SK-N-SH (cell line): Measurements from ENCODE around the gene TOM1L2. TPM values are rescaled to one million over a fixed set of nuclear protein-coding genes. Genes with fewer than 3 reads are reported as not detected.

ENCODE experiments used
- CTCF ChIA-PET: fragments of 300-600, 350-600 bp; formaldehyde crosslinking; extraction: SDS; loops from one replicate; lab custom pipeline; 2021; lab: Yijun Ruan, JAX
- POLR2A ChIA-PET: fragments of 350-600 bp; sonication (Branson Sonifier 250); formaldehyde crosslinking; extraction: SDS; loops from one replicate; lab custom pipeline; 2020; ENCODE audit warnings: antibody characterized with exemption, inconsistent platforms; lab: Yijun Ruan, JAX
- DNase-seq: peaks from one replicate; pipeline ENCODE4 v3.0.0; 2012
- H2AFZ ChIP-seq: fragments of 200-600 bp; sonication (generic); 2 replicates; pipeline ENCODE4 v1.8.1; 2016; ENCODE audit warnings: antibody characterized with exemption, mild to moderate bottlenecking, low read depth
- H3F3A ChIP-seq: fragments of 200-600 bp; sonication (generic); replicated peaks from 2 replicates; pipeline ENCODE3; 2016; ENCODE audit warnings: antibody characterized with exemption, mild to moderate bottlenecking; ENCODE audit not compliant: insufficient read depth
- H3K27ac ChIP-seq, 2 experiments: fragments of 200-500 bp in 1 of 2; fragments of 200-600 bp in 1 of 2; sonication (Bioruptor generic) in 1 of 2; sonication (generic), shearing (Covaris generic) in 1 of 2; 2 replicates each; pipeline versions ENCODE4 v1.5.1 to v1.6.1; 2014 to 2016; ENCODE audit warnings: low read depth in 2 of 2, inconsistent platforms in 1 of 2, low read length in 1 of 2, mild to moderate bottlenecking in 1 of 2, mixed read lengths in 1 of 2
- H3K27me3 ChIP-seq: fragments of 200-600 bp; sonication (generic), shearing (Covaris generic); 2 replicates; pipeline ENCODE4 v1.6.1; 2016; ENCODE audit warnings: mixed run types; ENCODE audit not compliant: insufficient read depth
- H3K36me3 ChIP-seq, 2 experiments: fragments of 200-500 bp in 1 of 2; fragments of 200-600 bp in 1 of 2; sonication (Bioruptor generic) in 1 of 2; sonication (generic) in 1 of 2; replicated peaks in 1 of 2; 2 replicates each; pipeline versions ENCODE3 to v1.5.1; 2014 to 2016; ENCODE audit warnings: low read length in 1 of 2, mild to moderate bottlenecking in 1 of 2; ENCODE audit not compliant: insufficient read depth in 2 of 2, control insufficient read depth in 1 of 2
- H3K4me1 ChIP-seq, 2 experiments: fragments of 200-500 bp in 1 of 2; fragments of 200-600 bp in 1 of 2; sonication (Bioruptor generic) in 1 of 2; sonication (generic), shearing (Covaris generic) in 1 of 2; 2 replicates each; pipeline versions ENCODE4 v1.5.1 to v1.6.1; 2014 to 2016; ENCODE audit warnings: low read depth in 1 of 2, low read length in 1 of 2, mixed run types in 1 of 2; ENCODE audit not compliant: insufficient read depth in 2 of 2, control insufficient read depth in 1 of 2
- H3K4me2 ChIP-seq: fragments of 200-600 bp; sonication (generic), shearing (Covaris generic); 2 replicates; pipeline ENCODE4 v1.6.1; 2017; ENCODE audit warnings: mixed run types
- H3K4me3 ChIP-seq, 2 experiments: fragments of 200-500 bp in 1 of 2; fragments of 200-600 bp in 1 of 2; sonication (Bioruptor generic) in 1 of 2; sonication (generic), shearing (Covaris generic) in 1 of 2; 2 replicates each; pipeline versions ENCODE4 v1.5.1 to v1.8.1; 2014 to 2016; ENCODE audit warnings: low read depth in 2 of 2, inconsistent platforms in 1 of 2, low read length in 1 of 2, mild to moderate bottlenecking in 1 of 2, mixed read lengths in 1 of 2, moderate library complexity in 1 of 2
- H3K79me2 ChIP-seq: fragments of 200-600 bp; sonication (generic); 2 replicates; pipeline ENCODE4 v1.8.1; 2017; ENCODE audit warnings: mild to moderate bottlenecking; ENCODE audit not compliant: insufficient read depth
- H3K9ac ChIP-seq: fragments of 200-600 bp; sonication (generic); 2 replicates; pipeline ENCODE4 v1.6.1; 2017; ENCODE audit warnings: mixed run types
- H3K9me2 ChIP-seq: fragments of 200-600 bp; sonication (generic); 2 replicates; pipeline ENCODE4 v1.6.1; 2017; ENCODE audit warnings: mixed run types
- H3K9me3 ChIP-seq: fragments of 200-600 bp; sonication (generic); 2 replicates; pipeline ENCODE4 v1.6.1; 2017; ENCODE audit warnings: mixed run types, mild to moderate bottlenecking, moderate library complexity
- H4K20me1 ChIP-seq: fragments of 200-600 bp; sonication (generic); 2 replicates; pipeline ENCODE4 v1.6.1; 2017; ENCODE audit warnings: mild to moderate bottlenecking, mixed run types; ENCODE audit not compliant: insufficient read depth
- CHD2 ChIP-seq: fragments of 150-350 bp; IDR thresholded peaks from 2 replicates; pipeline ENCODE4 v1.6.1; 2018; ENCODE audit warnings: low read length; ENCODE audit not compliant: partially characterized antibody
- FOSL2 ChIP-seq: IDR thresholded peaks from 2 replicates; pipeline ENCODE4 v1.4.0; 2012; ENCODE audit warnings: low read depth, mild to moderate bottlenecking, moderate library complexity, borderline replicate concordance
- FOXJ3 ChIP-seq: sonication (generic); formaldehyde crosslinking; IDR thresholded peaks from 2 replicates; pipeline ENCODE4 v1.5.1; 2020; ENCODE audit warnings: mild to moderate bottlenecking, missing genetic modification reagents
- FOXM1 ChIP-seq: IDR thresholded peaks from 2 replicates; pipeline ENCODE4 v1.4.0; 2012; ENCODE audit warnings: low read depth, mild to moderate bottlenecking
- GABPA ChIP-seq: IDR thresholded peaks from 2 replicates; pipeline ENCODE4 v1.4.0; 2012; ENCODE audit warnings: low read depth, mild to moderate bottlenecking
- GATA2 ChIP-seq: sonication (generic); formaldehyde crosslinking; IDR thresholded peaks from 2 replicates; pipeline ENCODE4 v1.5.0; 2020; ENCODE audit warnings: mild to moderate bottlenecking, missing genetic modification reagents
- JUND ChIP-seq: IDR thresholded peaks from 2 replicates; pipeline ENCODE4 v1.4.0; 2012
- MXI1 ChIP-seq: IDR thresholded peaks from 2 replicates; pipeline ENCODE4 v1.6.1; 2012; ENCODE audit warnings: mild to moderate bottlenecking, low read depth, low read length, improper control_type of control experiment
- NRF1 ChIP-seq: IDR thresholded peaks from 2 replicates; pipeline ENCODE4 v1.6.1; 2012; ENCODE audit warnings: low read depth, mild to moderate bottlenecking, low read length
- POLR2AphosphoS5 ChIP-seq: IDR thresholded peaks from 2 replicates; pipeline ENCODE4 v1.6.1; 2012; ENCODE audit warnings: low read depth, low read length
- RCOR1 ChIP-seq: fragments of 150-350 bp; IDR thresholded peaks from 2 replicates; pipeline ENCODE4 v1.6.1; 2017; ENCODE audit warnings: antibody characterized with exemption, low read length
- RFX5 ChIP-seq: IDR thresholded peaks from 2 replicates; pipeline ENCODE4 v1.6.1; 2012; ENCODE audit warnings: mild to moderate bottlenecking, improper control_type of control experiment, low read length
- SIN3A ChIP-seq: IDR thresholded peaks from 2 replicates; pipeline ENCODE4 v1.6.1; 2012; ENCODE audit warnings: low read depth, mild to moderate bottlenecking, low read length, moderate library complexity, borderline replicate concordance
- SMC3 ChIP-seq: IDR thresholded peaks from 2 replicates; pipeline ENCODE4 v1.6.1; 2012; ENCODE audit warnings: low read depth, low read length, improper control_type of control experiment
- TAF1 ChIP-seq: IDR thresholded peaks from 2 replicates; pipeline ENCODE4 v1.6.1; 2012; ENCODE audit warnings: low read depth, mild to moderate bottlenecking, low read length, moderate library complexity, borderline replicate concordance
- TCF12 ChIP-seq: IDR thresholded peaks from 2 replicates; pipeline ENCODE4 v1.4.0; 2012
- TEAD4 ChIP-seq: IDR thresholded peaks from 2 replicates; pipeline ENCODE4 v1.4.0; 2012; ENCODE audit warnings: mild to moderate bottlenecking, borderline replicate concordance; ENCODE audit not compliant: insufficient read depth
- YY1 ChIP-seq: IDR thresholded peaks from 2 replicates; pipeline ENCODE4 v1.4.0; 2012; ENCODE audit warnings: low read depth, mild to moderate bottlenecking
- WGBS: methylation state at CpG from one replicate; pipeline ENCODE4 v1.1.6; 2017; ENCODE audit warnings: low lambda C conversion rate; 5-methylcytosine and 5-hydroxymethylcytosine counted together
- polyA plus RNA-seq, 3 experiments: library from polyadenylated mRNA; depleted of rRNA; stranded (reverse); fragments of >200 nt; gene quantifications; 2 replicates each; pipeline ENCODE4 v1.2.3, GENCODE V29; 2012
- TF ChIP-seq, protein P1 (sequence below): IDR thresholded peaks from 2 replicates; pipeline ENCODE4 v1.6.1; 2012; ENCODE audit warnings: mild to moderate bottlenecking, low read depth, low read length, moderate library complexity
- TF ChIP-seq, protein P2 (sequence below): fragments of 150-350 bp; IDR thresholded peaks from 2 replicates; pipeline ENCODE4 v1.6.1; 2017; ENCODE audit warnings: antibody characterized with exemption, low read length, low read depth, borderline replicate concordance
- TF ChIP-seq, protein P3 (sequence below): fragments of 200-600 bp; sonication (generic); IDR thresholded peaks from 2 replicates; pipeline ENCODE4 v1.6.1; 2017; ENCODE audit warnings: antibody characterized with exemption, mild to moderate bottlenecking, moderate library complexity
- TF ChIP-seq, protein P4 (sequence below): fragments of 150-350 bp; IDR thresholded peaks from 2 replicates; pipeline ENCODE4 v1.6.1; 2016; ENCODE audit warnings: mild to moderate bottlenecking, low read depth, low read length
- TF ChIP-seq, protein P5 (sequence below): IDR thresholded peaks from 2 replicates; pipeline ENCODE4 v1.4.0; 2012; ENCODE audit warnings: low read depth
- TF ChIP-seq, protein P6 (sequence below): IDR thresholded peaks from 2 replicates; pipeline ENCODE4; 2012

TOM1L2 gene
- polyA plus RNA-seq, 1 of the 3 experiments (the other 2 are of a cell fraction) = 85.4 TPM

DNA sequence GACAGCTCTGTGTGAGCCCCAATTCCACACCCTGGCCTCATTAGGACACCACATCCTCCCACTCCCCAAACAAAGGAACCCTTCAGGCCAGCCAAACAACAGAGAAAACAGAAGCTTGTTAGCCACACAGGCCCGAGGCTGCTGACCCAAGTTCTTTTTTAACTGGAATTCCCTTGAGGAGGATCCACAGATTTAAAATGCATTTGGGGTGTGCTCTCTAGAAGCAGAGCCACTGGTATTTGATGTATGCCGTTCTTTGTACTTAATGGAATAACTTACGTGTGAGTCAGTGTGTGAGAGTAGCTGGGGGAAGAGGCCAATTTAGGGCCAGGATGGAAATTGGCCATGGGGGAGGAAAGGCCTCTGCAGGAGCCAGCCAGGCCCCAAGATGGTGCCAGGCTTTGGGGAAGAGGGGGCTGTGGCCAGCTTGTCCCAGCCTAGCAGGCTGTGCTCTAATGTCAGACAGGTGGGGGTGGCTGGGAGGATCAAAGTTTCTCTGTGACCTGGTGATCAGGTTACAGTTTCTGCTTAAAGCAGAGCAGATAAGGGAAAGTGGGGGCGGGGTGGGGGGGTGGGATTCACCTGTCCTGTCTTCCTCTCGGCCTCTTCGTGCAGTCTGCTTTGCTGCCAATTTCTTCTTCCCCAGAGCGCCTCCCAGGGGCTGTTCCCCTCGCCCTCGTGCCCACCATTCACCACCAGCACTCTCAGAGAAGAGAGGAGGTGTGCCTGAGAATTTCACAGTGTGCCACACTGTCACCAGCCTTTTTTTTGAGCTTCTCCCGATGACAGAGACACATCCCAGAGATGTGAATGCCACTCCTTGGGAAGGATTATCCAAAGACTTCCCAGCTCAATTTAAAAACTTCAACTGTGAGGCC is 50.8 kb downstream of the TOM1L2 start:
- H3K9me3 ChIP-seq = no peaks in the 10 kb centered on the region
- 33% methylated on average over 5 of the region's 10 CpGs for WGBS
- peaks cover 73% of the 10 kb centered on the region for H3K79me2 ChIP-seq
- H3K36me3 ChIP-seq = no peaks in the 10 kb centered on the region
- CTCF ChIA-PET = interaction anchor here (0.8 to 6.0 kb wide), 10 partner anchors 21 to 241 kb away, joined by 3 to 158 read pairs (median 4); partner anchors contain the start of gene RAI1
- H4K20me1 ChIP-seq = no peaks in the 10 kb centered on the region
- H3K27me3 ChIP-seq = no peaks in the 10 kb centered on the region
- POLR2A ChIA-PET = no interaction called here
- H3K4me1 ChIP-seq = peaks cover 15 to 38% of the 10 kb centered on the region in 2 experiments; a peak in 3 of 4 replicates
- H3K9ac ChIP-seq = peak overlapping the region; percentile 70
- no peak overlapping the region for H3K4me3 ChIP-seq
- peak overlapping the region; percentile 80 to 96 for H3K27ac ChIP-seq
- H2AFZ ChIP-seq = no peak overlapping the region
- no peak for DNase-seq
- H3F3A ChIP-seq = peaks cover 35% of the 10 kb centered on the region
- H3K9me2 ChIP-seq = no peaks in the 10 kb centered on the region
- H3K4me2 ChIP-seq = peak overlapping the region; percentile 67; the same call in 1 of the 2 replicates
- TF ChIP-seq RCOR1 = no peak
- TF ChIP-seq, protein P1, sequence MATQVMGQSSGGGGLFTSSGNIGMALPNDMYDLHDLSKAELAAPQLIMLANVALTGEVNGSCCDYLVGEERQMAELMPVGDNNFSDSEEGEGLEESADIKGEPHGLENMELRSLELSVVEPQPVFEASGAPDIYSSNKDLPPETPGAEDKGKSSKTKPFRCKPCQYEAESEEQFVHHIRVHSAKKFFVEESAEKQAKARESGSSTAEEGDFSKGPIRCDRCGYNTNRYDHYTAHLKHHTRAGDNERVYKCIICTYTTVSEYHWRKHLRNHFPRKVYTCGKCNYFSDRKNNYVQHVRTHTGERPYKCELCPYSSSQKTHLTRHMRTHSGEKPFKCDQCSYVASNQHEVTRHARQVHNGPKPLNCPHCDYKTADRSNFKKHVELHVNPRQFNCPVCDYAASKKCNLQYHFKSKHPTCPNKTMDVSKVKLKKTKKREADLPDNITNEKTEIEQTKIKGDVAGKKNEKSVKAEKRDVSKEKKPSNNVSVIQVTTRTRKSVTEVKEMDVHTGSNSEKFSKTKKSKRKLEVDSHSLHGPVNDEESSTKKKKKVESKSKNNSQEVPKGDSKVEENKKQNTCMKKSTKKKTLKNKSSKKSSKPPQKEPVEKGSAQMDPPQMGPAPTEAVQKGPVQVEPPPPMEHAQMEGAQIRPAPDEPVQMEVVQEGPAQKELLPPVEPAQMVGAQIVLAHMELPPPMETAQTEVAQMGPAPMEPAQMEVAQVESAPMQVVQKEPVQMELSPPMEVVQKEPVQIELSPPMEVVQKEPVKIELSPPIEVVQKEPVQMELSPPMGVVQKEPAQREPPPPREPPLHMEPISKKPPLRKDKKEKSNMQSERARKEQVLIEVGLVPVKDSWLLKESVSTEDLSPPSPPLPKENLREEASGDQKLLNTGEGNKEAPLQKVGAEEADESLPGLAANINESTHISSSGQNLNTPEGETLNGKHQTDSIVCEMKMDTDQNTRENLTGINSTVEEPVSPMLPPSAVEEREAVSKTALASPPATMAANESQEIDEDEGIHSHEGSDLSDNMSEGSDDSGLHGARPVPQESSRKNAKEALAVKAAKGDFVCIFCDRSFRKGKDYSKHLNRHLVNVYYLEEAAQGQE = peak; percentile 67; the same call in 1 of the 2 replicates
- TF ChIP-seq NRF1 = no peak
- no peak for TF ChIP-seq RFX5
- TF ChIP-seq TAF1 = no peak; the same call in 1 of the 2 replicates
- TF ChIP-seq, protein P2, sequence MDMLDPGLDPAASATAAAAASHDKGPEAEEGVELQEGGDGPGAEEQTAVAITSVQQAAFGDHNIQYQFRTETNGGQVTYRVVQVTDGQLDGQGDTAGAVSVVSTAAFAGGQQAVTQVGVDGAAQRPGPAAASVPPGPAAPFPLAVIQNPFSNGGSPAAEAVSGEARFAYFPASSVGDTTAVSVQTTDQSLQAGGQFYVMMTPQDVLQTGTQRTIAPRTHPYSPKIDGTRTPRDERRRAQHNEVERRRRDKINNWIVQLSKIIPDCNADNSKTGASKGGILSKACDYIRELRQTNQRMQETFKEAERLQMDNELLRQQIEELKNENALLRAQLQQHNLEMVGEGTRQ = no peak
- TF ChIP-seq, protein P3, sequence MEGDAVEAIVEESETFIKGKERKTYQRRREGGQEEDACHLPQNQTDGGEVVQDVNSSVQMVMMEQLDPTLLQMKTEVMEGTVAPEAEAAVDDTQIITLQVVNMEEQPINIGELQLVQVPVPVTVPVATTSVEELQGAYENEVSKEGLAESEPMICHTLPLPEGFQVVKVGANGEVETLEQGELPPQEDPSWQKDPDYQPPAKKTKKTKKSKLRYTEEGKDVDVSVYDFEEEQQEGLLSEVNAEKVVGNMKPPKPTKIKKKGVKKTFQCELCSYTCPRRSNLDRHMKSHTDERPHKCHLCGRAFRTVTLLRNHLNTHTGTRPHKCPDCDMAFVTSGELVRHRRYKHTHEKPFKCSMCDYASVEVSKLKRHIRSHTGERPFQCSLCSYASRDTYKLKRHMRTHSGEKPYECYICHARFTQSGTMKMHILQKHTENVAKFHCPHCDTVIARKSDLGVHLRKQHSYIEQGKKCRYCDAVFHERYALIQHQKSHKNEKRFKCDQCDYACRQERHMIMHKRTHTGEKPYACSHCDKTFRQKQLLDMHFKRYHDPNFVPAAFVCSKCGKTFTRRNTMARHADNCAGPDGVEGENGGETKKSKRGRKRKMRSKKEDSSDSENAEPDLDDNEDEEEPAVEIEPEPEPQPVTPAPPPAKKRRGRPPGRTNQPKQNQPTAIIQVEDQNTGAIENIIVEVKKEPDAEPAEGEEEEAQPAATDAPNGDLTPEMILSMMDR = no peak
- TF ChIP-seq TEAD4 = peak; percentile 92
- TF ChIP-seq, protein P4, sequence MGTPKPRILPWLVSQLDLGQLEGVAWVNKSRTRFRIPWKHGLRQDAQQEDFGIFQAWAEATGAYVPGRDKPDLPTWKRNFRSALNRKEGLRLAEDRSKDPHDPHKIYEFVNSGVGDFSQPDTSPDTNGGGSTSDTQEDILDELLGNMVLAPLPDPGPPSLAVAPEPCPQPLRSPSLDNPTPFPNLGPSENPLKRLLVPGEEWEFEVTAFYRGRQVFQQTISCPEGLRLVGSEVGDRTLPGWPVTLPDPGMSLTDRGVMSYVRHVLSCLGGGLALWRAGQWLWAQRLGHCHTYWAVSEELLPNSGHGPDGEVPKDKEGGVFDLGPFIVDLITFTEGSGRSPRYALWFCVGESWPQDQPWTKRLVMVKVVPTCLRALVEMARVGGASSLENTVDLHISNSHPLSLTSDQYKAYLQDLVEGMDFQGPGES = no peak
- TF ChIP-seq FOXM1 = no peak; the same call in 1 of the 2 replicates
- TF ChIP-seq GABPA = no peak
- peak; percentile 93 for TF ChIP-seq FOSL2
- no peak for TF ChIP-seq SMC3
- TF ChIP-seq, protein P5, sequence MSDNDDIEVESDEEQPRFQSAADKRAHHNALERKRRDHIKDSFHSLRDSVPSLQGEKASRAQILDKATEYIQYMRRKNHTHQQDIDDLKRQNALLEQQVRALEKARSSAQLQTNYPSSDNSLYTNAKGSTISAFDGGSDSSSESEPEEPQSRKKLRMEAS = peak; percentile 61; the same call in 1 of the 2 replicates
- TF ChIP-seq, protein P6, sequence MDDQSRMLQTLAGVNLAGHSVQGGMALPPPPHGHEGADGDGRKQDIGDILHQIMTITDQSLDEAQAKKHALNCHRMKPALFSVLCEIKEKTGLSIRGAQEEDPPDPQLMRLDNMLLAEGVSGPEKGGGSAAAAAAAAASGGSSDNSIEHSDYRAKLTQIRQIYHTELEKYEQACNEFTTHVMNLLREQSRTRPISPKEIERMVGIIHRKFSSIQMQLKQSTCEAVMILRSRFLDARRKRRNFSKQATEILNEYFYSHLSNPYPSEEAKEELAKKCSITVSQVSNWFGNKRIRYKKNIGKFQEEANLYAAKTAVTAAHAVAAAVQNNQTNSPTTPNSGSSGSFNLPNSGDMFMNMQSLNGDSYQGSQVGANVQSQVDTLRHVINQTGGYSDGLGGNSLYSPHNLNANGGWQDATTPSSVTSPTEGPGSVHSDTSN = peak; percentile 74
- TF ChIP-seq GATA2 = no peak
- peak; percentile 85; the same call in 1 of the 2 replicates for TF ChIP-seq POLR2AphosphoS5
- TF ChIP-seq JUND = peak; percentile 94
- TF ChIP-seq MXI1 = no peak
- TF ChIP-seq YY1 = peak; percentile 68; the same call in 1 of the 2 replicates
- peak; percentile 86 for TF ChIP-seq TCF12
- TF ChIP-seq FOXJ3 (CRISPR knock-in tag) = no peak
- 0 out of 2 replicates have a peak, but pooled peaks have one; percentile 22 for TF ChIP-seq SIN3A
- TF ChIP-seq CHD2 = no peak
